KOPT-K1 (cell line): ENCODE measurements around the gene RNF175.

ENCODE experiments used
- H3K27ac ChIP-seq: fragments of 200-600 bp; sonication (generic); 2 replicates; pipeline ENCODE4 v1.5.1; 2016; ENCODE audit warnings: antibody characterized with exemption, mild to moderate bottlenecking, low read depth, low read length; ENCODE audit not compliant: poor library complexity, severe bottlenecking
- H3K36me3 ChIP-seq: fragments of 200-600 bp; sonication (generic); 2 replicates; pipeline ENCODE4 v1.5.1; 2017; ENCODE audit warnings: antibody characterized with exemption, mild to moderate bottlenecking, low read length, moderate library complexity; ENCODE audit not compliant: insufficient read depth
- H3K9me3 ChIP-seq: fragments of 200-600 bp; sonication (generic); 2 replicates; pipeline ENCODE4 v1.5.1; 2017; ENCODE audit warnings: antibody characterized with exemption, low read length, mild to moderate bottlenecking; ENCODE audit not compliant: insufficient read depth, poor library complexity, severe bottlenecking

Gene RNF175

DNA sequence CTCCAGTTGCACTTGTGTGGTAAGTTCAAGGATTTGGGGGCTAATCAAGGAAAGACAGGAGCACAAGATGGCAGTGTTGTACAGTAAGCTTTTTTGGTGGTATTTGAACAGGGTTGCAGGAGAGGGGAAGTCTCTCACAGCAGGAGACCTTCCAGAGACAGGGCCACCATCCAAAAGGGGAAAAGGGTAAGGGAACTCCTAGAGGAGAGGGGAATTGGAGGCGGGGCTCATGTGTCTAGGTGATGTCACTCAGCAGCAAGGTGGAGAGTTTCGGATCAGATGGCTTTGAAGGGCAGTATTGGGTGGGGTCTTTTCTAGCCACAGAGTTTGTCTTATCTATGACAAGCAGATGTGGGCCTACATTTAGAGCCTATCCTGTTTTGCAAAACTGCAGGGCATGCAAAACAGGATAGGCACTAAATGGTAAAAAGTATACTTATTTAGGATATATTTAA is 13.4 kb upstream of the RNF175 start:
- peaks cover under 1% of the 10 kb centered on the region for H3K9me3 ChIP-seq
- no peak overlapping the region for H3K27ac ChIP-seq
- H3K36me3 ChIP-seq: no peaks in the 10 kb centered on the region

- H3K36me3 ChIP-seq: no peaks in the 10 kb centered on the region
- H3K27ac ChIP-seq: no peak overlapping the region
- no peaks in the 10 kb centered on the region for H3K9me3 ChIP-seq
Measured at GRCh38 chr4:153771046-153771445, 11.2 kb upstream of the RNF175 start.

DNA sequence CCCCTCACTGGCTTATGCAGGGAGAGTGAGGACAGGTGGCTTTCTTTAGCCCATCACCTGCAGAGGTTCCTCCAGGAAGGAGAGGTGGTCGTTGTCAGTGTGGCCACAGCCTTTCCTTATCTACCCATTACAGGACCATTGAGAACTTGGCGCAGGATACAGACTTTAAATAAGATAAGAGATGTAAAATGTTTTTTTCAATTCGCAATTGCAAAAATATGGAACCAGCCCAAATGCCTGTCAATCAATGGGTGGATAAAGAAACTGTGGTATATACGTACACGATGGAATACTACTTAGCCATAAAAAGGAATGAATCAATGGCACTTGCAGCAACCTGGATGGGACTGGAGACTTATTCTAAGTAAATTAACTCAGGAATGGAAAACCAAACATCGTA is 6.9 kb upstream of the RNF175 start:
- no peaks in the 10 kb centered on the region for H3K36me3 ChIP-seq
- no peaks in the 10 kb centered on the region for H3K9me3 ChIP-seq
- H3K27ac ChIP-seq: no peak overlapping the region

GRCh38 chr4:153765894-153766293 is 6.1 kb upstream of the RNF175 start:
- H3K36me3 ChIP-seq: no peaks in the 10 kb centered on the region
- H3K9me3 ChIP-seq: no peaks in the 10 kb centered on the region
- H3K27ac ChIP-seq: no peak overlapping the region

- H3K9me3 ChIP-seq: no peaks in the 10 kb centered on the region
- H3K27ac ChIP-seq: no peak overlapping the region
Measured at GRCh38 chr4:153764601-153765368, 5.0 kb upstream of the RNF175 start.

DNA sequence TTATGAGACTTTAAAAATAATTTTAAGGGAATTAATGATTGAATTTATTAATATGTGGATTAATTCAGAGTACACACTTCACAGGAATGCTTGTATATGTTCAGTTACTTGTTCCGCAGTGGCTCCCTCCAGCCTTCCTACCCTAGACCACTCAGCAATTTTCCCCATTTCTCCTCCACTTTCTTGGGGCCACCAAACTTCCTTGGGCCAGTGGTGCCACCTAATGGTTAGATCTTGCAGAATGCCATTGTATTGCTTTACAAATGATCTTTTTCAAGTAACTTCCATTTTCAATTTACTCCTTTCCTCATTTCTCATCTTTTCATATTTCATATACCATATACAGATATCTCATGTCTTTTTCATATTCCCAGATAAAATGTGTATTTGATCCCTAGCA is 3.6 kb upstream of the RNF175 start:
- H3K9me3 ChIP-seq: no peaks in the 10 kb centered on the region
- H3K27ac ChIP-seq: no peak overlapping the region
- no peaks in the 10 kb centered on the region for H3K36me3 ChIP-seq

More at GRCh38 chr4:153764601-153765368, 5.0 kb upstream of the RNF175 start:
- H3K36me3 ChIP-seq: no peaks in the 10 kb centered on the region

GRCh38 chr4:153758688-153759406 is 977 bp downstream of the RNF175 start:
- H3K9me3 ChIP-seq: no peaks in the 10 kb centered on the region
- H3K36me3 ChIP-seq: no peaks in the 10 kb centered on the region
- H3K27ac ChIP-seq: no peak overlapping the region

DNA sequence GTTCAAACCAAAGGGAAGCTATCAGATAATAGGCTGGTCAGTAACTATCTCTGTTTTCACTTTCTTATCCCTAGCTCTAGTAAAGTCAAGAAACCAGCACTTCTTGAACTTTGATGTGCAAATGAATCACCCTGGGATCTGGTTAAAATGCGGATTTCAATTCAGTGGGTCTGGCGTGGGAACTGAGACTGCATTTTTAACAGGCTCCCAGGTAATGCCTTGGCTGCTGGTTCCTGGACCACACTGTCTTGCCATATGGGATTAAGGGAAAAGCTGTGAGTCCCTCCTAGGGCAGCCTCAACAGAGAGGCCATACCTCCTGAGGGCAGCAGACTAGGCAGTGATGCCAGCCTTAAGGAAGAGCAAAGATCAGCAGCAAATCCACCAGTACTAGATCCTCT is 1.7 kb downstream of the RNF175 start:
- Histone ChIP-seq H3K9me3 (no peaks in the 10 kb centered on the region), H3K36me3 (no peaks in the 10 kb centered on the region), H3K27ac (no peak overlapping the region)

DNA sequence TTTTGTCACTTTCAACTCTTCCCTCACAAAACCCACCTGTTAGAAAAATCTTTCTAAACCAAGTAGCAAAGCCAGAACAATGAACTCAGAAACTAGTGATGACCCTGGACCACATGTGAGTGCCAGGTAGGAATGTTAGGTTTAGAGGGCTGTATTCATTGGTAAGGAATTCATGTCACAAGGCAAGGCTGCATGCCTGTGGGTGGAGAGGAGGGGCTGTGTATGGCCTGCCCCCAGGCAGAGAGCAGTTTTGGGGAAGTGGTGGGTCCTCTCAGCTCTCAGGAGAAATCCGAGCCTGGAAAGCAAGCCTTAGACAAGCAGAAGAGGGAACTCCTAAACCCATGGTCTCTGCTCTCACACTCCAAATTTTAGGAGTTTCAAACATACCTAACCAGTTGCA is 2.4 kb downstream of the RNF175 start:
- no peaks in the 10 kb centered on the region for H3K36me3 ChIP-seq
- H3K9me3 ChIP-seq: no peaks in the 10 kb centered on the region
- no peak overlapping the region for H3K27ac ChIP-seq

GRCh38 chr4:153755186-153755585 is 4.6 kb downstream of the RNF175 start:
- Histone ChIP-seq H3K27ac (no peak overlapping the region), H3K36me3 (no peaks in the 10 kb centered on the region), H3K9me3 (no peaks in the 10 kb centered on the region)

DNA sequence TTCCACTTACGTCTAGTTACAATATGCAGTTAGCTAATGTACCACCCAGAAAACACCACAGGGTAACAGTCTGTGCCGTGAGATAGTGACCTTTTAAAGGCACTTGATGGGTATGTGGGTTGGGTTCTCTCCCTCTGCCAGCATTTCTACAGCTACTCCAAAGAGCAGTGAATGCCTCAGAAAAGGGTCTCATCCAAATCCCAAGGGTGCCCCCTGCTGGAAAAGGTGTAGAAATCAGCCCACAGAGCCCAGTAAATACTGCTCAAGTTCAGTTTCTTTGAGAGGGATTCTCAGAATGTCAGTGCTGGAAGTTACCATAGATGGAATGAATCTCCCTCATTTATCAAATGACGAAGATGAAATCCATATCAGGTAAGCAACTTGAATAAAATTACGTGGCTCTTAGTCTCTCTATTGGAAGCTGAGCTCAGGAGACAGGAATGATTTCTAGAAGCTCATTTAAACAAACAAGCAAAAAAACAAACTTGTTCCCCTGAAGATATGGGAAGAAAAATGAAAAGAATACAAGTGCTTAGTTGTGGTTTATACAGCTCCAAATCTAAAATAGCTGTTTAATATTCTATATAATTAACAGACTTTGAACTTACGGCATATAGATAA is 9.5 kb downstream of the RNF175 start:
- no peaks in the 10 kb centered on the region for H3K36me3 ChIP-seq
- no peak overlapping the region for H3K27ac ChIP-seq
- no peaks in the 10 kb centered on the region for H3K9me3 ChIP-seq

DNA sequence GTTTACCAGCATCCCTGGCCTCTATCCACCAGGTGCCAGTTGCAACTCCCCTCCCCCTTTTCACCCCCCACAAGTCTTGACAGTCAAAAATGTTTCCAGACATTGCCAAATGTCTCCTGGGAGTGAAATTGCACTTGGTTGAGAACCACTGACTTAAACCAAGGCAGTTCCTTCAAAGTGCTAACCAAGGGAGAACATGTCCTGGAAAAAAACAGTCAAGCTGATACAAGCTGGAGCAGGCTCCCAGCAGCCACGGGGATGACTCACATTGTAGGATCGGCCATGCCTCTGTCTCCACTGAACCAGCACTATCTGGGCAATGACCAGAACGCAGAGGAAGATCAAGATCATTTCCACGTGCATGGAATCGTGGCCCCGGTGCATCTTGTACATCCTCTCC is 11.4 kb downstream of the RNF175 start:
- no peak overlapping the region for H3K27ac ChIP-seq
- no peaks in the 10 kb centered on the region for H3K9me3 ChIP-seq

DNA sequence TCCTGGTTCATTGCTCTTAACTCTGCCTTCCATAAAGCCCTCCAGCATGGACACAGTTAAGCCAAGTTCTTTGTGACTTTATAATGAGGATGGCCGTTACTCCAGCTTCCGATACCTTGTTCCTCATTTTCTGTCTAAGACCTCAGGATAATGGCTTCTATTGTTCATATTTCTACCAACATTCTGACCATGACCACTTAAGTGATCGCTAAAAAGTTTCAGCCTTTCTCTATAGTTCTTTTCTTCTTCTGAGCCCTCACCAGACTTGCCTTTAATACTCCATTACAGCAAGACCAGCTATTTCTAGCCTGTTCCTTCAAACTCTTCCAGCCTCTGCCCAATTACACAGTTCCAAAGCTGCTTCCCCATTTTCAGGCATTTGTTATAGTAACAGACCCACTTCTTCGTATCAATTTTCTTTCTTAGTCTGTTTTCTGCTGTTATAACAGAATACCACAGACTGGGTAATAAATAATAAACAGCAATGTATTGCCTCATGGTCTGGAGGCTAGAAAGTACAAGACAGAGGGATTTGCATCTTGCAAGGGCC is 12.3 kb downstream of the RNF175 start:
- H3K9me3 ChIP-seq: no peaks in the 10 kb centered on the region
- H3K27ac ChIP-seq: no peak overlapping the region
- no peaks in the 10 kb centered on the region for H3K36me3 ChIP-seq

More for the DNA sequence above, 11.4 kb downstream of the RNF175 start:
- no peaks in the 10 kb centered on the region for H3K36me3 ChIP-seq

DNA sequence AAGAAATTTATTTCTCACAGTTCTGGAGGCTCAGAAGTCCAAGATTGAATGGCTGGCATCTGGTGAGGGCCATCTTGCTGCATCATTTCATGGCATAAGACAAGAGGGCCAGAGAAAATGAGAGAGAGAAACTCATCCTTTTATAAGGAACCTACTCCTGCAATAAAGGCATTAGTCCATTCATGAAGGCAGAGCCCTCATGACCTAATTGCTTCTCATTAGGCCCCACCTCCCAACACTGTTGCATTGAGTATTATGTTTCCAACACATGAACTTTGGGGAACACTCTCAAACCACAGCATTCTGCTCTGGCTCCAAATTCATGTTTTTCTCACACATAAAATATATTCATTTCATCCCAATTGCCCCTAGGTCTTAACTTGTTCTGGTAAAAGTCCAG is 14.2 kb downstream of the RNF175 start:
- H3K27ac ChIP-seq: no peak overlapping the region
- peaks cover 8% of the 10 kb centered on the region for H3K9me3 ChIP-seq
- no peaks in the 10 kb centered on the region for H3K36me3 ChIP-seq

GRCh38 chr4:153741541-153741940 is 18.3 kb downstream of the RNF175 start:
- H3K27ac ChIP-seq: no peak overlapping the region
- H3K36me3 ChIP-seq: no peaks in the 10 kb centered on the region
- peaks cover 12% of the 10 kb centered on the region for H3K9me3 ChIP-seq
